Omental fat pad (tissue), 4 donors: ENCODE measurements around the gene AGXT. TPM values are rescaled to one million over a fixed set of nuclear protein-coding genes. Genes with fewer than 3 reads are reported as not detected.

Experiments used
- ATAC-seq: fragments of 150-250 bp; one replicate; pipeline ENCODE4 v1.9.1; 2016; ENCODE audit warnings: mild to moderate bottlenecking, moderate library complexity; ENCODE audit not compliant: low FRiP score
- DNase-seq: peaks from one replicate; pipeline ENCODE4 v3.0.0-alpha.2; 2019; ENCODE audit warnings: low spot score
- total RNA-seq, 4 donors: library from RNA; depleted of rRNA; stranded (reverse); fragments of >200 nt; gene quantifications; one replicate each; pipeline ENCODE4 v1.1.0, GENCODE V29; 2016
- TF ChIP-seq, protein P1 (sequence below), 3 donors: fragments of 450-650 bp; IDR thresholded peaks; one replicate each; pipeline ENCODE4 v1.5.1; 2016 to 2017; ENCODE audit warnings: antibody characterized with exemption in 3 of 3, mild to moderate bottlenecking in 3 of 3, moderate library complexity in 2 of 3

AGXT gene
- total RNA-seq, 4 donors from 2014 or later = 0.56 to 1.4 TPM; not detected in 2

DNA sequence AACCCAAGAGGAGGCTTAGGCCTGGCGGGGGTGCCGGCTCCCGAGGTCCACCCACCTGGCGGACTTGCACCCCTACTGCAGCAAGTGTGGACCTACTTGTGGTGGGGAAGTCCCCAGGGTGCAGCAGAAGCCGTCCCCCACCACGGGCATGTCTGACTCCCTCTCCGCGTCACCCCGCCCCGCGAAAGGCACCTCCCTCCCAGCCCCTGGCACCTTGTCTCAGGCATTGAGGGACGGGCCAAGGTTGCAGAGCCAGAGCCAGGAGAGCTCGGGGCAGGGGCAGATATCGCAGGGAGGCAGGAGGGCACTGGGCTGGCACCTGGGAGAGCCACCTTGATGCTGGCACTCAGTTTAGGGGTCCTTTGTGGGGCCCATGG, 56.6 kb downstream of the AGXT start:
- DNase-seq (peak; percentile 14), ATAC-seq (no peak)
- TF ChIP-seq, protein P1, sequence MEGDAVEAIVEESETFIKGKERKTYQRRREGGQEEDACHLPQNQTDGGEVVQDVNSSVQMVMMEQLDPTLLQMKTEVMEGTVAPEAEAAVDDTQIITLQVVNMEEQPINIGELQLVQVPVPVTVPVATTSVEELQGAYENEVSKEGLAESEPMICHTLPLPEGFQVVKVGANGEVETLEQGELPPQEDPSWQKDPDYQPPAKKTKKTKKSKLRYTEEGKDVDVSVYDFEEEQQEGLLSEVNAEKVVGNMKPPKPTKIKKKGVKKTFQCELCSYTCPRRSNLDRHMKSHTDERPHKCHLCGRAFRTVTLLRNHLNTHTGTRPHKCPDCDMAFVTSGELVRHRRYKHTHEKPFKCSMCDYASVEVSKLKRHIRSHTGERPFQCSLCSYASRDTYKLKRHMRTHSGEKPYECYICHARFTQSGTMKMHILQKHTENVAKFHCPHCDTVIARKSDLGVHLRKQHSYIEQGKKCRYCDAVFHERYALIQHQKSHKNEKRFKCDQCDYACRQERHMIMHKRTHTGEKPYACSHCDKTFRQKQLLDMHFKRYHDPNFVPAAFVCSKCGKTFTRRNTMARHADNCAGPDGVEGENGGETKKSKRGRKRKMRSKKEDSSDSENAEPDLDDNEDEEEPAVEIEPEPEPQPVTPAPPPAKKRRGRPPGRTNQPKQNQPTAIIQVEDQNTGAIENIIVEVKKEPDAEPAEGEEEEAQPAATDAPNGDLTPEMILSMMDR (IDR thresholded peaks at IDR 0.05) = no peak

DNA sequence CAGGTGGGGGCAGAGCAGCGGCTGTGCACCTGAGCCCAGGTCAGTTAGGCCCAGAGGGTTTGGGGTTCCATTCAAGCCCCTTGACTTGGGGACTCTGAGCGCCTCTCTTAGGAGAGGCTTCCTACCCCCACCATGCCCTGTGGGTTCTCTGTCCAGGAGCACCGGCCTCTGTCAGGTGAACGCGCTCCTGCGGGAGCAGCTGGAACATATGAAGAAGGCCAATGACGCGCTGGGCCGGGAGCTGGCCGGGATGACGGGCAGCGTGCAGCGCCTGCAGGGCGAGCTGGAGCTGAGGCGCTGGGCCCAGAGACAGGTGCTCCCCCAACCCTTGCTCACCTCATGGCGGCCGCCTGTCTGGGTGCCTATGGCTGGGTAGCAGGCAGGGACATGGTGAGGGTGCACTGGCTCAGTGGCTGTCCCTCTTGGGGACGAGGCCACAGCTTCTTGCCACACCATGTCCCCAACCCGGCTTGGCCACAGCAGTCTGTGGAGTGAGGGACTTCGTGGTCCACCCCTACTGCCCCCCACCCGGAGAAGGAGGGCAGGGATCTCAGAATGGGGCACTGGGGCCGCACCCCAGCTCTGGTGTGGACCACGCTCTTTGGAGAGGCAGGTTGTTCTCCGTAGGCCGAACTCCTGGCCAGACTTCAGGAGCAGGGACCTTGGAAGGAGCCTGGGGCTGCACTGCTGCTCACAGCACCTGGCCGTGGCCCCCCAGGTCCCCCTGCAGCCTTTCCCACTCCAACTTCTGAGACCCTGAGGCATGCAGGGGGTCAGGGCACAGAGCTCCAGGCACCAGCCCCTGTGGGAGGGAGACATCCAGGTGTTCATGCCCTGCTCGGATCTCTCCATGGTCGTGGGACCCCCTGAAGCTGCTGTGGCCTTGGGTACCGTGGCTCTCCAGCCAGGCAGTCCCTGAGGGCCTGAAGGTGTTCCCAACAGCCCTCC, 57.2 kb downstream of the AGXT start:
- peak; percentile 14 for DNase-seq

DNA sequence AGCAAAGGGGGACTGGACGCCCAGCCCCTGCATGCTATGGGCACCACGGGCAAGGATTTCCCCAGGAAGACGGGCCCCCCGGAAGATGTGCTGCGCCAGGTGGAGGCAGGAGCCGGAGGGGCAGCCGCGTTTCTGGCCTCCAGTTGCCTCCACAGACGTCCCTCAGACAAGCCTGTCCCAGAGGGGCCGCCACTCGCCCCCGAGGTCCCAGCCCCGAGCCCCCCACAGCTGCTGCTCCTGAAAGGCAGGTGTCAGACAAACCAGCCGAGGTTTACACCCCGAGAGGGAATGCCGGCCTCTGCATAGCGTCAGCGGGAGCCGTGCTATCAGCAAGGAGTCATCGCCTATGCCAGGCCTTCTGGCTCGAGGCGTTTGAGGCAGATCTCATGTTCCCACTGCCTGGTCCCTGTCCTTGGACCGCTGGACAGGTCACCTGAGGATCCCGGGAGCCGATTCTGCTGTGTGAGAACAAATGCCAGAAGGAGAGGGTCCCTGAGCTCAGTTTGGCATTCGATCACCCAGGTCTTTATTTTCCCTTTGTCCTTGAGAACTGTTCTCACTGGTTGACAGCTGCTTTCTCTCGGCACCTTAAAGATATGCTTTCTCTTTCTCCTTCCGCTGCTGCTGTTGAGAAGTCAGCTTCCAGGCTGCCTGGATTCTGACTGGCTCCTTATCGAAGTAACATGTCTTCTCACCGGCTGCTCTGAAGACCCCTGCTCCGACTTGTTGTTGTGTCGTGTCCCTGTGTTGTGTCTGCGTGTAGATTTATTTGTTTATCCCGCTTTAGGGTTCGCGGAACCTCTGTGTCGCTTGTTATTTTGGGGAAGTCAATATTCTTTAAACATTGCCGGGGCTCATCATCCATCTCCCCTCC, 58.1 kb downstream of the AGXT start:
- TF ChIP-seq, protein P1 (IDR thresholded peaks at IDR 0.05) = no peak
- DNase-seq (peak; percentile 14), ATAC-seq (no peak)

More for the DNA sequence above, 57.2 kb downstream of the AGXT start:
- TF ChIP-seq, protein P1 (IDR thresholded peaks at IDR 0.05) = no peak
- ATAC-seq = no peak

DNA sequence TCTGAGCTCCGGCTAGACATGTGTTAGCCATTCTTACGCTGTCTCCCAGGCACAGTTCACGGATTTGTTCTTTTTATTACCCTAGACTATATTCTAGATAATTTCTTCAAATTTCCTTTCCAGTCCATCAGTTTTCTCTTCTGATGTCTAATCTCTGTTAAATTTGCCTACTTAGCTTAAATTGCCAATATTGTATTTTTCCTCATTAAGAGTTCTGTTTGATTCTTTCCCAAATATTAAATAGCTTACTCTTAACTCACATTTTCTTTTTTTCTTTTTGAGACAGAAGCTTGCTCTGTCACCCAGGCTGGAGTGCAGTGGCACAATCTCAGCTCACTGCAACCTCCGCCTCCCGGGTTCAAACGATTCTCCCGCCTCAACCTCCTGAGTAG, 58.8 kb downstream of the AGXT start:
- TF ChIP-seq, protein P1 (IDR thresholded peaks at IDR 0.05) = no peak
- no peak for ATAC-seq
- no peak for DNase-seq

DNA sequence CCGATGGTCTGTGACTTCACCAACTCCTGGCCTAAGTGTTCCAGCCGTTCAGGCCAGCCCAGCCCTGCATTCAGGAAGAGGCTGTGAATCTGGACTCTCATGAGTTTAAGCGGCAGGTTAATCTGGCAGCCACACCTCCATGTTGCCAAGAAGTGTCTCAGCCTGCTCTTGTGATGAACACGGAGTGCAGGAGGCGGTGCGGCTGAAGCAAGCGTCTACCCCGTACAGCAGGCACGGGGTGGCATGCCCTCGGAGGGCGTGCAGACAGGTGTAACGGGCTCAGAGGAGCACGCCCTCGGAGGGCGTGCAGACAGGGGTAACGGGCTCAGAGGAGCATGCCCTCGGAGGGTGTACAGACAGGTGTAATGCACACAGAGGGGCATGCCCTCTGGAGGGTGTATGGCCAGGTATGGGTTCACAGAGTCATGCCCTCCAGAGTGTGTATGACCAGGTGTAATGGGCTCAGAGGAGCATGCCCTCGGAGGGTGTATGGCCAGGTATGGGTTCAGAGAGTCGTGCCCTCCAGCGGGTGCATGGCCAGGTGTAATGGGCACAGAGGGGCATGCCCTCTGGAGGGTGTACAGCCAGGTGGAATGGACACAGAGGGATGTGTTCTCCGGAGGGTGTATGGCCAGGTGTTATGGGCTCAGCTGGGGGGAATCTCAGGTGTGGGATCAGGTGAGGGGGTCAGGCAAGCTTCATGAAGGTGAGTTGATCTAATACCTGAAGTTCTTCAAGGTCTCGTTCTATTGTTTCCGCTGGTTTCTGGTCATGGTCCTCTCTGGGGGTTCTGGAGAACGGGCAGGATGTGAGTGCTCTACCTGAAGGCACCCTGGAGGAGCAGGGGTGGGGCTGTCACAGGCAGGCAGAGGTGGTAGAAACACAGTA, 60.1 kb downstream of the AGXT start:
- peak; percentile 14 for DNase-seq
- TF ChIP-seq, protein P1 (IDR thresholded peaks at IDR 0.05) = no peak
- no peak for ATAC-seq

DNA sequence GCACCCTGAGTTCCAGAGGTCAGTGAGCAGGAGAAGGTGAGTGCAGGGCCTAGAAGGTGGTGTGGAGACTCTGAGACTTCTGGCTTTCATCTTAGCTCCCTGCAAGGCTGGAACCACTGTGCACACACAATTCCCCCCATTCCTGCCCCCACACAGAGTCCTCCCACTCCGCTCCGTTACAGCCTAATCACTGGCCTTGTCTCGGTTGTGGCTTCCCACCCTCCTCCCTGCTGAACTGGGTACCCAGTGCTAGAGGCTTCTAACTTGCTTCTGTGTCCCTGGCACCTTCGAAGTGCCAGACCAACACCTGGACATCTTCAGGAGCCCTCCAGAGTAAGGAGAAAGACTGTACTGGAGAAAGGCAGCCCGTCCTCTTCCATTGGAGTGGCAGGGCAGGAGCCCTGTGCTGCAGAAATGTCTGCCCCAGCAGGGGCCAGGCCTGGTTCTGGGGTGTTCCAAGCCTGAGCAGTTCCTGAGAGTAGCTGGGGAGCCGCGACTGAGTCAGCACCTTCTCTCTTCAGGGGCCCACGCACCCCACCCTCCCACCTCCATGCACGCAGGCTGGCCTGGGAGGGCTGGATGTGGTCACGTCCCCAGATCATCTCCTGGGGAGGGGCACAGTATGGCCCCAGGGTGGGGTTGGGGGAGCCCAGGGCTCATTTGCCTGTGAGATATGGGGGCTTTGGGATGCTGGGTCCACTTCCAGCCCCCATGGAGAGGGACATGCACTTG, 60.9 kb downstream of the AGXT start:
- TF ChIP-seq, protein P1 (IDR thresholded peaks at IDR 0.05) = no peak
- ATAC-seq (no peak), DNase-seq (peak; percentile 7)
